Stimulated activated CD8-positive, alpha-beta memory T cell treated with anti-CD3 and anti-CD28 coated beads, Interleukin-12 subunit alpha, Interleukin-12 subunit beta, amount 100 ng/mL, for 1 hour (primary cell): ENCODE data around the gene DDI2.
"Not testable (repeated sequence)": the region's sequence is repeated elsewhere in the genome, so short reads cannot be mapped to it uniquely, and the experiment has no call there.

Experiments used
- DNase-seq: peaks from one replicate; pipeline ENCODE4 v3.0.0-alpha.2; 2020; ENCODE audit warnings: low read depth

DDI2 gene

GRCh38 chr1:15678578-15678977, 61.3 kb downstream of the DDI2 start:
- DNase-seq = no peak

- no peak for DNase-seq
These were observed 62.9 kb downstream of the DDI2 start for GRCh38 chr1:15680131-15680530.

DNA sequence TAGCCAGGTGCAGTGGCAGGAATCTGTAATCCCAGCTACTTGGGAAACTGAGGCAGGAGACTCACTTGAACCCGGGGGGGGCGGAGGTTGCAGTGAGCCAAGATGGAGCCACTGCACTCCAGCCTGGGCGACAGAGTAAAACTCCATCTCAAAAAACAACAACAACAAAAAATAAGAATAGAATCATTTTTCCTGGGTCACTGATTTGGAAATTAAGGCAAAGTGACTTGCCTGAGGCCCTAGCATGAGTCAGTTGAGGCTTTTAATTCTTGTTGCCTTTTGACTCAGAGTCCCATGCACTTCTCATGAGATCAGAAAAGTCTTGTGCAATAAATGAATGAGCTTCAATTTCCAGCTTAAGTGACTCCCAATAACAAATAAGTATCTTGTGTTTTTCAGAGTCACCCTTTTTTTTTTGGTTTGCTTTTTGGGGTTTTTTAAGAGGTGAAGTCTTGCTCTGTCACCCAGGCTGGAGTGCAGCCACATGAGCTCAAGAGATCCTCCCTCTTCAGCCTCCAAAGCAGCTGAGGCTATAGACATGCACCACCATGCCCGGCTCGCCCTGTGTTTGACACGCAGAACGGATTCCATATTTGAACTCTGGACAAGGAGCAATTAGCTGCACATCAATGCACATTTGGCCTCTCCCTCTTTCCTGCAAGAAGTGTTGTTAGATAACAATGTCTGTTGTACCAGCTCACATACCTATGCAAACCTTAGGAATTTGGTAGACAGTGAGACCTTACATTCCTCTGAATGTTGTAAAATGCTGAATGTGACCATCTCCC, 63.5 kb downstream of the DDI2 start:
- DNase-seq = no peak

- DNase-seq = no peak
These were observed 64.4 kb downstream of the DDI2 start for GRCh38 chr1:15681349-15682292.

DNA sequence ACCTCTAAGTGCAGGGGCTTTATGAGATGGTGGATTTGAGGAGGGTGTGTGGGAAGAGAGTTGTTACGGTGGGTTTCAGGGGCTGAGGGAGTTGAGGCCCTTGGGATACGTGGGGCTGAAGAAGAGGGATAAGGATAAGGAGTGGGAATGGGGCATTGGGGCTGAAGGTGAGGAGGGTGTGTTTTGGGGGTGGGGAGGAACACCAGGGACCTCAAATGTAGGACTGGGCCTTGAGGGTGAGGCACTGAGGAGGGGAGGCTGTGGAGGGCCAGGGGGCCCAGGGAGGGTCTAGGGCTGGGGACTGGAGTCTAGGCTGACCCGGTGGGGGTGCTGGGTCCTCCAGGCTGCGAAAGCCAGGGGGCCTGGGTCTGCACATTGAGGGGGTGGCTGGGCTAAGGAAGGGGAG, 65.7 kb downstream of the DDI2 start:
- no peak for DNase-seq

DNA sequence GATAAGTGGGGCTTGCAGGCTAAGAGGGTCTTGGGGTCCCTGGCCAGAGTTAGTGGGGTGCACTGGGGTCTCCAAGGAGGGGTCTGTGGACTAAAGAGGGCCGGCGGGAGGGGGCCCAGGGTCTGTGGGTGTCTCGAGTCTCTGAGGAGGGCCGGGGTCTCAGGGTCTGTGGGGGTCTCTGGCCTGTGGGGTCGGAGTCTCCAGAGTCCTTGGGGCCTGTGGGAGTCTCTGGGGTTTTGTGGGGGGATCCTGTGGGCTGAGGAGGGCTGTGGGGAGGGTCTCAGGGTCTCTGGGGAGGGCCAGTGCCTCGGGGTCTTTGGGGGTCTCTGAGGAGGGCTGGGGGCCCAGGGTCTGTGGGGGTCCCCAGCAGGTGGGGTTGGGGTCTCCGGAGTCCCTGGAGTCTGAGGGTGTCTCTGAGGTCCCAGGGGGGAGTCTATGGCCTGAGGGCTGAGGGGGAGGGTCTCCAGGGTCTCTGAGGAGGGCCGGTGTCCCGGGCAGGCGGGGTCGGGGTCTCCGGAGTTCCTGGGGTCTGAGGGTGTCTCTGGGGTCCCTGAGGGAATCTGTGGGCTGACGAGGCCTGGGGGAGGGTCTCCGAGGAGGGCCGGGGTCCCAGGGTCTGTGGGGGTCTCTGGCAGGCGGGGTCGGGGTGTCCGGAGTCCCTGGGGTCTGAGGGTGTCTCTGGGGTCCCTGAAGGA, 66.2 kb downstream of the DDI2 start:
- no peak for DNase-seq

DNA sequence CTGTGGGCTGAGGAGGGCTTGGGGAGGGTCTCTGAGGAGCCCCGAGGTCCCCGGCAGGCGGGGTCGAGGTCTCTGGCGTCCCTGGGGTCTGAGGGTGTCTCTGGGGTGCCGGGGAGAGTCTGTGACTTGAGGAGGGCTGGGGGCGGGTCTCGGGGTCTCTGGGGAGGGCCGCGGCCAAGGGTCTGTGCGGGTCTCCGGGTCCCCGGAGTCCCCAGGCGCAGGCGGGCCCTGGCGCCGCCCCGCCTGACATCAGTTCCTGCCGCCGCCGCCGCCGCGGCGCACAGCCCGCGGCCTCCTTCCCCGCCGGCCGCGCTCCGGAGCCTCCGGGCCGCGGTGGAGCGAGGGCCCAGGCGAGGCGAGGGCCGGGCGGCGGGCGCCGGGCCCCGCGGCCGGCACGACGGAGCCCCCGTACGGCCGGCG, 66.8 kb downstream of the DDI2 start, which contains the start of gene PLEKHM2:
Gene PLEKHM2, plus strand, starts transcription at position 279 of the 420 bp plus-strand sequence. CDS start 239 bp downstream, outside the sequence.
- no peak for DNase-seq

GRCh38 chr1:15684468-15685291, 67.4 kb downstream of the DDI2 start:
- DNase-seq = no peak

DNA sequence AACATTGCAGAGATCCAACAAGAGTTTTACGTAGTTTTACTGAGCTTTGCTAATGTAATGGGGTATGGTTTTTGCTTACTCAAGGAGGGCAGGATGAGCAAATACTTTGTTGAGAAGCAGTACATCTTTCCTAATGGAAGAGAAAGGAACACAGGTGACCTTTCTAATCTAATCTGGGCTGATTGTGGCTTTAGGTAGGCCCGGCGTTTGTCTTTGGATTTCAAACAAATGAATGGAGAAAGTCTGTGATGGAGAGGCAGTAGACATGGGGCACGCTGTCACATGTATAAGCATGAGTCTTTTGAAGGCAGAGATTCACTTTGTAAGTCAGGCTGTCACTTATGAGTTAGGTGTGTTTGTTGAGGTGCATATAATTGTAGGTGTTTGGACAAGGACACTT, 68.6 kb downstream of the DDI2 start:
- DNase-seq = no peak

GRCh38 chr1:15687446-15687845, 70.2 kb downstream of the DDI2 start:
- no peak for DNase-seq

DNA sequence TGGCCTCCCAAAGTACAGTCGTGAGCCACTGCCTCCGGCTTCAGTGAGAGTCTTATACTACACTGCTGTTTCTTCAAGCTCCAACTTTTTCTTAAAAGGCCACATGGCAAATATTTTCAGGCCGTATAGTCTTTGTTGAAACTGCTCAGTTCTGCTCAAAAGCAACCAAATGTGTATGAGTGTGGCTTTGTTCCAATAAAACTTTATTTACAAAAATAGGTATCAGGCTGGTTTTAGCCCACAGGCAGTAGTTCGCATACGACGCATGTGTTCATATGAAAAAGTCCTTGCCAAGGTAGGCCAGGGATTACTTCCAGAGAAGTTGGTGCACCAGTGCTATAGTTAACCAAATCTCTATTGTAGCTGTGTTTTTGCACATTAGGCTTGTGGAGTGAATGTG, 73.1 kb downstream of the DDI2 start:
- DNase-seq = no peak

- DNase-seq = no peak
These were observed 74.3 kb downstream of the DDI2 start for GRCh38 chr1:15691434-15692032.

DNA sequence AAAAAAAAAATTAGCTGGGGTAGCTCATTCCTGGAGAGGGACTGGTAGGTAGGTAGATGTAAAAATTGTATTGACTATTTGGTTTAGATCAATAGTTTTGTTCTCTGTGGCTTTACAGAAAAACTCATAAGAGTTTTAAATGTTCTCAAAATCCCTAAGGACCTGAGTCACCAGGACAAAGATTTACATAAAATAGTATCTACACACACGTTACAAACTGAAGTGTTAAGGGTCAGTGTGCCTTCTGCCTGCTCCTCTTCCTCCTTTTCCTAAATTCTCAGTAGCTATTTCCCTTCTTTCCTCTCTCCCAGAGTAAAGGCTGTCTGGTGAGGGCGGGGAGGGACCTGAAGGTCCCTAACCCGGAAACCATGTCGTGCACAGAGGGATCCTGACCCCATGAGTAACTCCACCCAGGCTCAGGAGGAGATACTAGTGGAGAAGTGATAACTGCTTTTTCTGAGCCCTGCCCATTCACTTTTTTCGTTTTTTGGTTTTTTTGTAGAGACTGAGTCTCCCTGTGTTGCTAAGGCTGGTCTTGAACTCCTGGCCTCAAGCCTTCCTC, 74.9 kb downstream of the DDI2 start:
- DNase-seq = no peak

DNA sequence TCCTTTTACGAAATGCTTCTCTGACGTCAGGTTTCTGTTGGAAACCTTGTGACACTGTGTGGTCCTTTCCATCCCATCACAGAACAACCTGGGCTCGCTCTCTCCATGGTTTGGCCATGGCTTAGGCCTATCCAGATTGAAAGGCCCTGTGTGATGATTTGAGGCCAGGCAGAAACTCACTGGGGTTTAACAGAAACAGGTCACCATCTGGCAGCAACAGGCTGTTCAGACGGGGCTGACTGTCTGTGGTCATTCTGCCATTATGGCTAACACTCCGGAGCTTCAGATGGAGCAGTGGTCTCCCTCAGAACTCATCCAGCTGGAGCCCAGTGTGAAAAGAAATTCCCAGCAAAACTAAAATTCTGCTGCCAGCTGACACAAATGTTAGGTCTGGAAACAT, 76.1 kb downstream of the DDI2 start:
- DNase-seq = no peak

DNA sequence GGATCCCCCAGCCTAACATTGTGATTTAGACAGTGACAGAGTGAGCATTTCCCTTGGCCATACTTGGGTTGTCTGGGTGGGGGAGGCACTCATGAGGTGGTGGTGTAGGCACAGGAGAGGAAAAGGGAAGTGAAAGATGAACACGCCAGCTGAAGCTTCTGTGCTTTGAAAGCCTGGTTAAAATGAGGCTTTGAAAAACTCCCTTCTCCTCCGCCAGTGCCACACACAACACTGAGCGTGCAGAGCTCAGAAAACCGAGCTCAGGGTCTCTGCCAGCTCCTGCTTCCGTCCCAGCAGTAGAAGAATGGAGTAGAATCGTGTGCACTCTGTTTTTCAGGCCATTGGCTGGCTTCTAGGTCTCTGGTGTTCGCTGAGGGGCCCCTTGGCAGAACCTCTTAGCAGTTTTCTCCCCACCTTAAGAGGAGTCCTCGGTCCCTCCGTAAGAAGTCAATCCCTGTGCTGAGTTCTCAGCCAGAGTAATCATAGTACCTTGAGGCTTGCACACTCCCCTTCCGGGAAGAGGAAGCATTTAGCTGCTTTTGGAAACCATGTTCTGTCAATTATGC, 79.8 kb downstream of the DDI2 start:
- DNase-seq = no peak

DNA sequence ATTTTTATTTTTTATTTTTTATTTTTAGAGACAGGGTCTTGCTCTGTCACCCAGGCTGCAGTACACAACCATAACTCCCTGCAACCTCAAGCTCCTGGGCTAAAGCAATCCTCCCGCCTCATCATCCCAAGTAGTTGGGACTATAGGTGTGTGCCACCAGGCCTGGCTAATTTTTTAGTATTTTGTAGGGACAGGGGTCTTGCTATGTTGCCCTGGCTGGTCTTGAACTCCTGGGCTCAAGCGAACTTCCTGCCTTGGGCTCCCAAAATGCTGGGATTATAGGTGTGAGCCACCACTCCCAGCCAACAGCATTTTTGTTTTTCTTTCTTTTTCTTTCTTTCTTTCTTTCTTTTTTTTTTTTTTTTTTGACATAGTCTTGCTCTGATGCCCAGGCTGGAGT, 80.9 kb downstream of the DDI2 start:
- no peak for DNase-seq

DNA sequence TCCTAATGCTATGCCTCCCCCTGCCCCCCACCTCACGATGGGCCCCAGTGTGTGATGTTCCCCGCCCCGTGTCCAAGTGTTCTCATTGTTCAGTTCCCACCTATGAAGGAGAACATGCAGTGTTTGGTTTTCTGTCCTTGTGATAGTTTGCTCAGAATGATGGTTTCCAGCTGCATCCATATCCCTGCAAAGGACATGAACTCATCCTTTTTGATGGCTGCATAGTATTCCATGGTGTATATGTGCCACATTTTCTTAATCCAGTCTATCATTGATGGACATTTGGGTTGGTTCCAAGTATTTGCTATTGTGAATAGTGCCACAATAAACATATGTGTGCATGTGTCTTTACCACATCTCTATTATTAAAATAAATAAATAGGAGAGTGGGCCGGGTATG, 82.1 kb downstream of the DDI2 start:
- not testable (repeated sequence) for DNase-seq

GRCh38 chr1:15700508-15700907, 83.2 kb downstream of the DDI2 start:
- DNase-seq = no peak

DNA sequence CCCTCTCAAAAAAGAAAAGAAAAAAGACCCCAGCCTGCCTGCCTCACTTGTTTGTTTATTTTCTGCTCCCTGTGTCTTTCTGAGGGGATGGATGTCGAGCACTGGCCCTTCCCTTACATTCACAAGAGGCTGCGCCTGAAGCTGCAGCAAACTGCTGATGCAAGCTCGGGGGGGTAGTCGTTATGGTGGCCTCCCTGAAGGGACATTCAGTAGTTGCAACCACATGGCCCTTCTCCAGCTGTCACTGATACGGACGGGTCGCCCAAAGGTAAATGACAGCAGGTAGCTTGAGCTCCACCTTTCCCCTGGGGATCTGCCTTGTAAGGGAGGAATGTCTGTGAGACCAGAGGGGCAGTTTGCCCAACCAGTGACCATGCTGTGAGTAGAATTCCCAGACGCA, 84.5 kb downstream of the DDI2 start:
- DNase-seq = no peak
